H9 (cell line): Measurements from ENCODE around the gene MYO7A. TPM values are rescaled to one million over a fixed set of nuclear protein-coding genes. Genes with fewer than 3 reads are reported as not detected.

Experiments used
- DNase-seq: peaks from one replicate; pipeline ENCODE4 v3.0.0-alpha.2; 2017
- H2AFZ ChIP-seq: one replicate; pipeline ENCODE4 v1.6.1; 2013; ENCODE audit warnings: mild to moderate bottlenecking, low read length, control low read depth, moderate library complexity
- H2AK5ac ChIP-seq: 2 replicates; pipeline ENCODE4 v1.6.1; 2013; ENCODE audit warnings: low read length, control low read depth, mixed read lengths; ENCODE audit not compliant: insufficient read length
- H2BK120ac ChIP-seq: one replicate; pipeline ENCODE4 v1.6.1; 2013; ENCODE audit warnings: low read depth, mild to moderate bottlenecking, low read length, control low read depth, inconsistent platforms; ENCODE audit not compliant: poor library complexity, severe bottlenecking
- H2BK12ac ChIP-seq: 2 replicates; pipeline ENCODE4 v1.6.1; 2013; ENCODE audit warnings: low read length, control low read depth, mixed read lengths, low read depth; ENCODE audit not compliant: insufficient read length
- H2BK15ac ChIP-seq: 2 replicates; pipeline ENCODE4 v1.6.1; 2013; ENCODE audit warnings: low read depth, low read length, control low read depth
- H2BK20ac ChIP-seq: one replicate; pipeline ENCODE4 v1.6.1; 2013; ENCODE audit warnings: low read depth, mild to moderate bottlenecking, low read length, control low read depth, inconsistent platforms; ENCODE audit not compliant: poor library complexity, severe bottlenecking
- H2BK5ac ChIP-seq: 2 replicates; pipeline ENCODE4 v1.6.1; 2013; ENCODE audit warnings: low read length, control low read depth, mixed read lengths; ENCODE audit not compliant: insufficient read length
- H3K14ac ChIP-seq: 2 replicates; pipeline ENCODE4 v1.6.1; 2013; ENCODE audit warnings: low read length, control low read depth; ENCODE audit not compliant: insufficient read depth
- H3K18ac ChIP-seq: 2 replicates; pipeline ENCODE4 v1.6.1; 2013; ENCODE audit warnings: low read depth, mild to moderate bottlenecking, mixed read lengths, low read length, control low read depth; ENCODE audit not compliant: insufficient read length
- H3K23ac ChIP-seq: 2 replicates; pipeline ENCODE4 v1.6.1; 2013; ENCODE audit warnings: low read length, control low read depth, mixed read lengths, low read depth; ENCODE audit not compliant: insufficient read length
- H3K23me2 ChIP-seq: 2 replicates; pipeline ENCODE4 v1.6.1; 2013; ENCODE audit warnings: low read depth, mild to moderate bottlenecking, mixed read lengths, low read length, control low read depth; ENCODE audit not compliant: insufficient read length, poor library complexity, severe bottlenecking
- H3K27ac ChIP-seq: 2 replicates; pipeline ENCODE4 v1.5.1; 2013; ENCODE audit warnings: low read length, control low read depth, mixed read lengths, low read depth; ENCODE audit not compliant: insufficient read length
- H3K27me3 ChIP-seq: 2 replicates; pipeline ENCODE4 v1.6.1; 2013; ENCODE audit warnings: low read length, control low read depth, inconsistent platforms; ENCODE audit not compliant: insufficient read depth
- H3K4ac ChIP-seq: 2 replicates; pipeline ENCODE4 v1.6.1; 2013; ENCODE audit warnings: low read depth, mild to moderate bottlenecking, control low read depth, inconsistent platforms, low read length, moderate library complexity
- H3K4me1 ChIP-seq: 2 replicates; pipeline ENCODE4 v1.6.1; 2013; ENCODE audit warnings: low read length, control low read depth, inconsistent platforms; ENCODE audit not compliant: insufficient read depth
- H3K4me2 ChIP-seq: 2 replicates; pipeline ENCODE4 v1.6.1; 2013; ENCODE audit warnings: low read length, control low read depth, mixed read lengths; ENCODE audit not compliant: insufficient read length, insufficient read depth
- H3K56ac ChIP-seq: 2 replicates; pipeline ENCODE4 v1.6.1; 2013; ENCODE audit warnings: low read depth, mild to moderate bottlenecking, mixed read lengths, low read length, control low read depth; ENCODE audit not compliant: insufficient read length
- H3K79me1 ChIP-seq: 2 replicates; pipeline ENCODE4 v1.6.1; 2013; ENCODE audit warnings: low read depth, mild to moderate bottlenecking, moderate library complexity, low read length, control low read depth, inconsistent platforms; ENCODE audit not compliant: insufficient read depth, poor library complexity, severe bottlenecking
- H3K79me2 ChIP-seq: 2 replicates; pipeline ENCODE4 v1.6.1; 2013; ENCODE audit warnings: low read length, control low read depth, inconsistent platforms; ENCODE audit not compliant: insufficient read depth
- H3K9ac ChIP-seq: 2 replicates; pipeline ENCODE4 v1.6.1; 2013; ENCODE audit warnings: low read length, control low read depth, mixed read lengths; ENCODE audit not compliant: insufficient read length; ENCODE audit errors: extremely low read depth
- H3K9me3 ChIP-seq: one replicate; pipeline ENCODE4 v1.6.1; 2013; ENCODE audit warnings: low read depth, low read length, inconsistent platforms; ENCODE audit not compliant: control insufficient read depth
- H3T11ph ChIP-seq: one replicate; pipeline ENCODE4 v1.6.1; 2013; ENCODE audit warnings: mild to moderate bottlenecking, low read length, control low read depth, inconsistent platforms
- H4K20me1 ChIP-seq: one replicate; pipeline ENCODE4 v1.6.1; 2013; ENCODE audit not compliant: control insufficient read depth, insufficient read length, insufficient read depth
- H4K5ac ChIP-seq: 2 replicates; pipeline ENCODE4 v1.6.1; 2013; ENCODE audit warnings: low read depth, mild to moderate bottlenecking, mixed read lengths, low read length, control low read depth; ENCODE audit not compliant: insufficient read length
- H4K8ac ChIP-seq: replicated peaks from 2 replicates; pipeline ENCODE4 v1.6.1; 2013; ENCODE audit warnings: low read length, control low read depth, mixed read lengths, low read depth; ENCODE audit not compliant: insufficient read length
- H4K91ac ChIP-seq: 2 replicates; pipeline ENCODE4 v1.6.1; 2013; ENCODE audit warnings: low read depth, mild to moderate bottlenecking, moderate library complexity, mixed read lengths, low read length, control low read depth; ENCODE audit not compliant: insufficient read length
- H3K27ac Mint-ChIP-seq, 3 experiments: 2 replicates in 2 of 3; 3 replicates in 1 of 3; pipeline ENCODE4 v1.8.0; 2020 to 2021; ENCODE audit warnings: mixed read lengths in 3 of 3, mild to moderate bottlenecking in 1 of 3, moderate library complexity in 1 of 3
- H3K27me3 Mint-ChIP-seq: 2 replicates; pipeline ENCODE4 v1.8.0; 2021; ENCODE audit warnings: low read depth, mild to moderate bottlenecking, moderate library complexity, mixed read lengths
- H3K36me3 Mint-ChIP-seq, 3 experiments: 2 replicates in 2 of 3; 3 replicates in 1 of 3; pipeline ENCODE4 v1.8.0; 2020 to 2021; ENCODE audit warnings: low read depth in 3 of 3, mixed read lengths in 3 of 3; ENCODE audit not compliant: insufficient read depth in 1 of 3
- H3K4me1 Mint-ChIP-seq, 2 experiments: 2 replicates each; pipeline ENCODE4 v1.8.0; 2020; ENCODE audit warnings: mixed read lengths in 2 of 2
- H3K4me3 Mint-ChIP-seq, 2 experiments: 2 replicates in 1 of 2; 3 replicates in 1 of 2; pipeline ENCODE4 v1.8.0; 2020 to 2021; ENCODE audit warnings: mild to moderate bottlenecking in 2 of 2, mixed read lengths in 2 of 2, moderate library complexity in 1 of 2
- H3K9me3 Mint-ChIP-seq, 2 experiments: 2 replicates in 1 of 2; 3 replicates in 1 of 2; pipeline ENCODE4 v1.8.0; 2020; ENCODE audit warnings: mild to moderate bottlenecking in 2 of 2, mixed read lengths in 2 of 2, moderate library complexity in 1 of 2
- WGBS: extraction: QIAGEN DNeasy Blood & Tissue Kit; methylation state at CpG from one replicate; pipeline ENCODE4 v1.1.7; 2013; ENCODE audit warnings: missing lambda C conversion rate, low lambda C conversion rate, mixed read lengths; ENCODE audit not compliant: insufficient read length; ENCODE audit errors: extremely low coverage; 5-methylcytosine and 5-hydroxymethylcytosine counted together
- total RNA-seq: library from RNA; stranded (reverse); gene quantifications from 2 replicates; pipeline ENCODE4 v1.2.1, GENCODE V29; 2021
- TF ChIP-seq, protein P1 (sequence below): fragments of 200-600 bp; sonication (generic); conservative IDR thresholded peaks from 3 replicates; pipeline ENCODE4 v1.8.0; 2021; ENCODE audit warnings: antibody characterized with exemption, mild to moderate bottlenecking

The MYO7A gene
- total RNA-seq, 1 experiment from 2014 or later: 1.6 TPM

DNA sequence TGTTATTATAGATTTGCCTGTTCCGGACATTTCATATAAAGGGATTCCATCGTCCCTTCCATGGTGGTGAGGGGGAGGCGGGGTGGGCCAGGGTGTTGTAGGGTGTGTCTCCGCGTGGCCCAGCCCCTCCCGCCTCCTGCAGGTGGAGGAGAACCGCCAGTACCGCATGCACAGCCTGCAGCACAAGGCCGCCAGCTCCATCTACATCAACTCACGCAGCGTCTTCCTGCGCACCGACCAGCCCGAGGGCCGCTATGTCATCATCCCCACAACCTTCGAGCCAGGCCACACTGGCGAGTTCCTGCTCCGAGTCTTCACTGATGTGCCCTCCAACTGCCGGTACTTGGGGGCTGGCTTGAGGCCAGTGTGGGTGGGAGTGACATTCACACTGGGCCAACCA lies 7.5 kb upstream of the MYO7A start:
- H3K4me1 ChIP-seq: no peaks in the 10 kb centered on the region
- no peaks in the 10 kb centered on the region for H3K9me3 ChIP-seq
- no peak overlapping the region for H2BK5ac ChIP-seq
- H3K56ac ChIP-seq: no peak overlapping the region
- Mint-ChIP-seq H3K36me3 (peaks cover 3 to 10% (median 6%) of the 10 kb centered on the region in 3 experiments; a peak in 6 of 7 replicates), H3K9me3 (no peaks in the 10 kb centered on the region), H3K4me1 (no peaks in the 10 kb centered on the region), H3K27me3 (no peaks in the 10 kb centered on the region), H3K4me3 (no peak overlapping the region), H3K27ac (no peak overlapping the region)
- no peak overlapping the region for H3K23ac ChIP-seq
- no peak overlapping the region for H3K4ac ChIP-seq
- no peak overlapping the region for H4K8ac ChIP-seq
- no peak for DNase-seq
- no peak overlapping the region for H3K18ac ChIP-seq
- H2AK5ac ChIP-seq: no peak overlapping the region
- no peaks in the 10 kb centered on the region for H3K27me3 ChIP-seq
- no peak overlapping the region for H3K4me2 ChIP-seq
- TF ChIP-seq, protein P1, sequence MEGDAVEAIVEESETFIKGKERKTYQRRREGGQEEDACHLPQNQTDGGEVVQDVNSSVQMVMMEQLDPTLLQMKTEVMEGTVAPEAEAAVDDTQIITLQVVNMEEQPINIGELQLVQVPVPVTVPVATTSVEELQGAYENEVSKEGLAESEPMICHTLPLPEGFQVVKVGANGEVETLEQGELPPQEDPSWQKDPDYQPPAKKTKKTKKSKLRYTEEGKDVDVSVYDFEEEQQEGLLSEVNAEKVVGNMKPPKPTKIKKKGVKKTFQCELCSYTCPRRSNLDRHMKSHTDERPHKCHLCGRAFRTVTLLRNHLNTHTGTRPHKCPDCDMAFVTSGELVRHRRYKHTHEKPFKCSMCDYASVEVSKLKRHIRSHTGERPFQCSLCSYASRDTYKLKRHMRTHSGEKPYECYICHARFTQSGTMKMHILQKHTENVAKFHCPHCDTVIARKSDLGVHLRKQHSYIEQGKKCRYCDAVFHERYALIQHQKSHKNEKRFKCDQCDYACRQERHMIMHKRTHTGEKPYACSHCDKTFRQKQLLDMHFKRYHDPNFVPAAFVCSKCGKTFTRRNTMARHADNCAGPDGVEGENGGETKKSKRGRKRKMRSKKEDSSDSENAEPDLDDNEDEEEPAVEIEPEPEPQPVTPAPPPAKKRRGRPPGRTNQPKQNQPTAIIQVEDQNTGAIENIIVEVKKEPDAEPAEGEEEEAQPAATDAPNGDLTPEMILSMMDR: no peak
- H3K9ac ChIP-seq: no peak overlapping the region
- H3K27ac ChIP-seq: no peak overlapping the region
- H2BK12ac ChIP-seq: no peak overlapping the region
- no peaks in the 10 kb centered on the region for H3K79me1 ChIP-seq
- no peaks in the 10 kb centered on the region for H3K23me2 ChIP-seq
- H4K20me1 ChIP-seq: no peaks in the 10 kb centered on the region
- WGBS: no CpG with 5 or more reads among the region's 19 CpGs
- H3K14ac ChIP-seq: no peak overlapping the region
- no peak overlapping the region for H2BK15ac ChIP-seq
- no peak overlapping the region for H4K5ac ChIP-seq
- no peak overlapping the region for H4K91ac ChIP-seq
- H3T11ph ChIP-seq: no peak overlapping the region
- no peaks in the 10 kb centered on the region for H3K79me2 ChIP-seq
- H2BK20ac ChIP-seq: no peak overlapping the region
- H2AFZ ChIP-seq: no peak overlapping the region
- no peak overlapping the region for H2BK120ac ChIP-seq
